C4-2B (cell line): Measurements from ENCODE around the gene PHOX2A.
"Not testable (repeated sequence)": the region's sequence is repeated elsewhere in the genome, so short reads cannot be mapped to it uniquely, and the experiment has no call there.

Source experiments
- H3K27ac ChIP-seq: fragments of 450-650 bp; 2 replicates; pipeline ENCODE4 v1.5.1; 2017
- ZFX ChIP-seq: fragments of 450-650 bp; IDR thresholded peaks from 2 replicates; pipeline ENCODE4 v1.6.1; 2017
- TF ChIP-seq, protein P1 (sequence below): fragments of 450-650 bp; conservative IDR thresholded peaks from 2 replicates; pipeline ENCODE4 v1.5.1; 2017; ENCODE audit warnings: mild to moderate bottlenecking

Gene PHOX2A

DNA sequence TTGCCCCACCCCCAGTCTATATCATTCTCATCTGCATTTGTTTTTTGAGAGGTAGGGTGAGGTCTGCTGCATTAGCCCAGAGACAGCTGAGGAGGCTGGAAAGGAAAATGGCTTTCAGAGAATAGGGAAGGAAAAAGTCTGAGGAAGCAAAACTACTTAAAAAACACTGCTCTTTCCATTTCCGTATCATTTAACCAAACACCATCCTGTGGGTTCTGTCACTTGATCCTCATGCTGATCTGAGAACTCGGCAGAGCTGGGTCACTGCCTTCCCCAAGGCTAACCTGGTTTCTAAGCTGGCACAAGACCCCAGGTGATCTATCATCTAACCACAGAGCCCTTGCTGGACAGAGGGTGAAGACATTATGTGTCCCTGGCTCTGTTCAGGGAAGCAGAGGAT is 26.1 kb downstream of the PHOX2A start:
- no peak overlapping the region for H3K27ac ChIP-seq
- TF ChIP-seq, protein P1, sequence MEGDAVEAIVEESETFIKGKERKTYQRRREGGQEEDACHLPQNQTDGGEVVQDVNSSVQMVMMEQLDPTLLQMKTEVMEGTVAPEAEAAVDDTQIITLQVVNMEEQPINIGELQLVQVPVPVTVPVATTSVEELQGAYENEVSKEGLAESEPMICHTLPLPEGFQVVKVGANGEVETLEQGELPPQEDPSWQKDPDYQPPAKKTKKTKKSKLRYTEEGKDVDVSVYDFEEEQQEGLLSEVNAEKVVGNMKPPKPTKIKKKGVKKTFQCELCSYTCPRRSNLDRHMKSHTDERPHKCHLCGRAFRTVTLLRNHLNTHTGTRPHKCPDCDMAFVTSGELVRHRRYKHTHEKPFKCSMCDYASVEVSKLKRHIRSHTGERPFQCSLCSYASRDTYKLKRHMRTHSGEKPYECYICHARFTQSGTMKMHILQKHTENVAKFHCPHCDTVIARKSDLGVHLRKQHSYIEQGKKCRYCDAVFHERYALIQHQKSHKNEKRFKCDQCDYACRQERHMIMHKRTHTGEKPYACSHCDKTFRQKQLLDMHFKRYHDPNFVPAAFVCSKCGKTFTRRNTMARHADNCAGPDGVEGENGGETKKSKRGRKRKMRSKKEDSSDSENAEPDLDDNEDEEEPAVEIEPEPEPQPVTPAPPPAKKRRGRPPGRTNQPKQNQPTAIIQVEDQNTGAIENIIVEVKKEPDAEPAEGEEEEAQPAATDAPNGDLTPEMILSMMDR, result no peak
- no peak for TF ChIP-seq ZFX

DNA sequence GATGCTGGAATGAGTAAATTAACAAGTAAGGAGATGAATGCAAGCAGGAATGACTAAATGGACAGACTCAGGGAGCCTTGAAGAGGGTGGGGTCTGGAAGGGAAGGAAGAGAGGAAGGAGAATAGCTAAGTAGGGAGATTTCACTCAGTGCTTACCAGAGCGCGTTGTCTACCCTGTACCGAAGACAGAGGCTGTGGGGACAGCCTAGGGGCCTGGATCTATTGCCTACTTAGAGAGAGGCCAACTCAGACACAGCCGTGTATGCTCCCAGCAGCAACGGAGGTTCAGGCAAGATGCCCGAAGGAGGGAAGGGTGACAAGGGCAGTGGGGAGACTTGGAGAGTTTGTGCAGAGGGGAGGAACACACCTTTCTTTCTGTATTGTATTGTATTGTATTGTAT is 27.3 kb downstream of the PHOX2A start, which contains the start of gene FOLR2:
Gene FOLR2 (plus strand): TSS at position 157 of the 400 bp plus-strand sequence. CDS start 1,791 bp downstream, outside the sequence.
- TF ChIP-seq ZFX, result no peak
- TF ChIP-seq, protein P1, result no peak
- H3K27ac ChIP-seq, result no peak within 1 kb of the TSS

DNA sequence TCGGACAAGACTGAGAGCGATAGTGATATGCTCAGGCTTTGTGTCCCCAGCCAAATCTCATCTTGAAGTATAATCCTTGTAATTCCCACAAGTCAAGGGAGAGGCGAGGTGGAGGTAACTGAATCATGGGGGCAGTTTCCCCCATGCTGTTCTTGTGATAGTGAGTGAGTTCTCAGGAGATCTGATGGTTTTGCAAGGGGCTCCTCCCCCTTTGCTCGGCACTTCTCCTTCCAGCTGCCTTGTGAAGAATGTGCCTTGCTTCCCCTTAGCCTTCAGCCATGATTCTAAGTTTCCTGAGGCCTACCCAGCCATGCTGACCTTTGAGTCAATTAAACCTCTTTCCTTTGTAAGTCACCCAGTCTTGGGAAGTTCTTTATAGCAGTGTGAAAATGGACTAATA is 34.9 kb downstream of the PHOX2A start:
- no peak overlapping the region for H3K27ac ChIP-seq
- no peak for TF ChIP-seq ZFX
- TF ChIP-seq, protein P1, result no peak

DNA sequence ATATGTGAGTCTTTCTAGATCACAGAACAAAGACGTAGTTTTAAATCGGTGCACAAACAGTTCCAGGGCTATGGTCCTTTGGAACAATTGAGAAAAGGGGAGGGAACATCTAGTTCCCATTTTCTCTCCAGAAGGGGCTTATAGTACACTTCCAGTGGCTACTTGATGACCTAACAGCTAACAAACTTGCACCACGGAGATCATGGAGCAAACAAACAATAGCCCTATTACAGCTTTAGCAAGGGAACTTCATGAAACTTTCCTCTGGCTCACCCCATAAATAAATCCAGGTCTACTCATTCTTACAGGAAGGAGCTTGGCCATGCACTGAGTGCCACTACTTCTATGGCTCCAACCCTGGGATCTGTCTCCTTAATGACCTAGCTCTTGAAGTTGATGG is 35.7 kb downstream of the PHOX2A start:
- TF ChIP-seq, protein P1, result no peak
- no peak for TF ChIP-seq ZFX
- no peak overlapping the region for H3K27ac ChIP-seq

DNA sequence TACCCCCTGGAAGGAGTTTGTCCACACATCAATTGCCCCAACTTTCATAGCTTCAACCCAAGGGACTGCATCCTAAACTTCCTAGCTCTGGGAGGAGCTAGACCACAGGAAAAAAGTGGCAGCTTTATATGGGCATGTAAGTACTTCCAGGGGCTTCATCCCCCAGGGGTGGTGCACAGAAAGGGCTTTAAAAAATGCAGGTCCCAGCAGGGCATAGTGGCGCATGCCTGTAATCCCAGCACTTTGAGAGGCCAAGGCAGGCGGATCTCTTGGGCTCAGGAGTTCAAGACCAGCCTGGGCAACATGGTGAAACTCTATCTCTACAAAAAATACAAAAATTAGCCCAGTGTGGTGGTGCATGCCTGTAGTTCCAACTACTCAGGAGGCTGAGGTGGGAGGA is 37.2 kb downstream of the PHOX2A start:
- H3K27ac ChIP-seq, result not testable (repeated sequence)

DNA sequence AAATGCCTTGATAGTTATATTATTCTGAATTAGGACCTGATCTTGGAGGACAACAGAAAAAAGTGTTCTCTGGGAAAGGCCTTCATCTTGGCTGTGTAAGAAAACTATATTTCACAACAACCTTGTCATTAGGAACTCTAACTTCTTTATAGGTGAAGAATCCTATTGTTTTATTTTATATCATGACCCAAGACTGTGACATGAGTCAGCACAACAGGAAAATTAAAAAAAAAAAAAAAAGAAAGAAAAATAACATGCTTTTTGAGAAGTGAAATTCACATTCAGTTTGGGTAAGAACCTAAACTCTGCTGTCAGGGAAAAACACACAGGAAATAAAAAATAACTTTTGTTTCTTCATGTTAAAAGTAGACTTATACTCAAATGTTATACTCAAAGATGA is 39.1 kb downstream of the PHOX2A start:
- H3K27ac ChIP-seq, result no peak overlapping the region

DNA sequence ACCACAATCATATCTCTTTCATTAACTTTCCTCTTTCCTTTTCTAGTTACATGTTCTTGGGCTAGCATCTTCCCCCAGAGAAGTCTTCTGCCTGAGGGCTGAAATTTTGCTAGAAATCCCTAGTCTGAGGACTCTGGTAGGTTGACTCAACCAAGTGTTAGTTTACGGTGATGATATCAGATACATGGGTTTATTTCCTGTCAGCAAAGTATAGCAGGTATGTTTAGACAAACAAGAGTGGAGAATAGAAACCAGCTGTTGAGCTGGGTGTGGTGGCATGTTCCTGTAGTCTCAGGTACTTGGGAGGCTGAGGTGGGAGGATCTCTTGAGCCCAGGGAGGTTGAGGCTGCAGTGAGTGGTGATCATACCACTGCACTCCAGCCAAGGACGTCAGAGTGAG is 40.8 kb downstream of the PHOX2A start:
- TF ChIP-seq ZFX, result no peak
- TF ChIP-seq, protein P1, result no peak
- H3K27ac ChIP-seq, result no peak overlapping the region

More for the DNA sequence above, 39.1 kb downstream of the PHOX2A start:
- TF ChIP-seq, protein P1, result no peak
- no peak for TF ChIP-seq ZFX

DNA sequence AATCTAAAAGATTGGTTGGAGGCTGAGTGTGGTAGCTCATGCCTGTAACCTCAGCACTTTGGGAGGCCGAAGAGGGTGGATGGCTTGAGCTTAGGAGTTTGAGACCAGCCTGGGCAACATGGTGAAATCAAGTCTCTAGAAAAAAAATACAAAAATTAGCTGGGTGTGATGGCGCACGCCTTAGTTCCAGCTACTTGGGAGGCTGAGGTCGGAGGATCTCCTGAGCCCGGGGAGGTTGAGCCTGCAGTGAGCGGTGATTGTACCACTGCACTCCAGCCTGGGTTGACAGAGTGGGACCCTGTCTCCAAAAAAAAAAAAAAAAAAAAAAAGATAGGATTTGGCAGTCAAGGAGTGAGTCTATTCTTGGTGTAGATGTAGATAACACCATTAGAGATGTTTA is 41.4 kb downstream of the PHOX2A start:
- no peak overlapping the region for H3K27ac ChIP-seq
- TF ChIP-seq ZFX, result no peak
- TF ChIP-seq, protein P1, result no peak

DNA sequence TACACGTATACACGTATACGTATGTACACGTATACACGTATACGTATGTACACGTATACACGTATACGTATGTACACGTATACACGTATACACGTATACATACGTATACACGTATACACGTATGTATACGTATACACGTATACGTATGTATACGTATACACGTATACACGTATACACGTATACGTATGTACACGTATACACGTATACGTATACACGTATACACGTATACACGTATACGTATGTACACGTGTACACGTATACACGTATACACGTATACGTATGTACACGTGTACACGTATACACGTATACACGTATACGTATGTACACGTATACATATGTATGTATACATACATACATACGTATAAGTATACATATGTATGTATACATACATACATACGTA is 42.5 kb downstream of the PHOX2A start:
- not testable (repeated sequence) for H3K27ac ChIP-seq
